MM.1S (cell line): ENCODE measurements around the gene ZNF451.

Experiments used
- DNase-seq: peaks from one replicate; pipeline ENCODE4 v3.0.0-alpha.2; 2015
- H2AFZ ChIP-seq: fragments of 300-600 bp; sonication (generic); 2 replicates; pipeline ENCODE4 v1.6.0; 2016; ENCODE audit warnings: antibody characterized with exemption, low read length
- H3F3A ChIP-seq: fragments of 300-600 bp; sonication (generic); 2 replicates; pipeline ENCODE4 v1.6.1; 2016; ENCODE audit warnings: mild to moderate bottlenecking, antibody characterized with exemption, low read length, moderate library complexity, mixed read lengths; ENCODE audit not compliant: insufficient read depth
- H3K27ac ChIP-seq: fragments of 300-600 bp; sonication (generic); 2 replicates; pipeline ENCODE4 v1.5.1; 2016; ENCODE audit warnings: mild to moderate bottlenecking, low read length
- H3K27me3 ChIP-seq: fragments of 300-600 bp; sonication (generic); replicated peaks from 2 replicates; pipeline ENCODE4 v1.6.0; 2016; ENCODE audit warnings: low read length; ENCODE audit not compliant: insufficient read depth
- H3K36me3 ChIP-seq: fragments of 300-600 bp; sonication (generic); replicated peaks from 2 replicates; pipeline ENCODE4 v1.6.1; 2016; ENCODE audit warnings: mild to moderate bottlenecking, low read length, mixed read lengths; ENCODE audit not compliant: insufficient read depth
- H3K4me1 ChIP-seq: fragments of 300-600 bp; sonication (generic); 2 replicates; pipeline ENCODE4 v1.6.1; 2016; ENCODE audit warnings: low read length, mixed read lengths
- H3K4me2 ChIP-seq: fragments of 300-600 bp; sonication (generic); 2 replicates; pipeline ENCODE4 v1.6.0; 2016; ENCODE audit warnings: low read depth, low read length
- H3K4me3 ChIP-seq: fragments of 300-600 bp; sonication (generic); 2 replicates; pipeline ENCODE4 v1.5.1; 2016; ENCODE audit warnings: low read length, mixed read lengths
- H3K79me2 ChIP-seq: fragments of 300-600 bp; sonication (generic); 2 replicates; pipeline ENCODE4 v1.6.1; 2016; ENCODE audit warnings: mixed run types, low read length, mixed read lengths
- H3K9ac ChIP-seq: fragments of 300-600 bp; sonication (generic); 2 replicates; pipeline ENCODE4 v1.6.1; 2016; ENCODE audit warnings: low read length, mixed read lengths
- H3K9me2 ChIP-seq: fragments of 300-600 bp; sonication (generic); replicated peaks from 2 replicates; pipeline ENCODE4 v1.6.1; 2016; ENCODE audit warnings: mild to moderate bottlenecking, low read length, mixed read lengths; ENCODE audit not compliant: insufficient read depth
- H3K9me3 ChIP-seq: fragments of 300-600 bp; sonication (generic); replicated peaks from 2 replicates; pipeline ENCODE4 v1.6.1; 2016; ENCODE audit warnings: mild to moderate bottlenecking, low read length, mixed read lengths; ENCODE audit not compliant: insufficient read depth
- H4K20me1 ChIP-seq: fragments of 300-600 bp; sonication (generic); 2 replicates; pipeline ENCODE4 v1.6.1; 2016; ENCODE audit warnings: mild to moderate bottlenecking, low read length, moderate library complexity, mixed read lengths; ENCODE audit not compliant: insufficient read depth
- CTCF ChIP-seq: fragments of 300-600 bp; sonication (generic); IDR thresholded peaks from 2 replicates; pipeline ENCODE4 v1.5.1; 2016; ENCODE audit warnings: antibody characterized with exemption, low read length, mixed read lengths
- EZH2 ChIP-seq: fragments of 300-600 bp; sonication (generic); optimal IDR thresholded peaks from 2 replicates; pipeline ENCODE3; 2017; ENCODE audit warnings: low read depth, mild to moderate bottlenecking, antibody characterized with exemption, low read length, mixed read lengths
- EZH2phosphoT487 ChIP-seq: fragments of 300-600 bp; sonication (generic); IDR thresholded peaks from 2 replicates; pipeline ENCODE4 v1.6.1; 2018; ENCODE audit warnings: antibody characterized with exemption, low read length

The ZNF451 gene

GRCh38 chr6:57048577-57048976 lies 41.4 kb upstream of the ZNF451 start:
- no peaks in the 10 kb centered on the region for H3K4me1 ChIP-seq
- H3K9ac ChIP-seq: no peak overlapping the region
- H3K27me3 ChIP-seq: no peaks in the 10 kb centered on the region
- no peaks in the 10 kb centered on the region for H3F3A ChIP-seq
- H3K9me3 ChIP-seq: no peaks in the 10 kb centered on the region
- no peak overlapping the region for H2AFZ ChIP-seq
- no peaks in the 10 kb centered on the region for H4K20me1 ChIP-seq
- H3K4me2 ChIP-seq: peak overlapping the region; percentile 1; the same call in 1 of the 2 replicates
- no peak for DNase-seq
- TF ChIP-seq CTCF (no peak), EZH2phosphoT487 (no peak), EZH2 (no peak)
- peaks cover 10% of the 10 kb centered on the region; the same call in 1 of the 2 replicates for H3K36me3 ChIP-seq
- H3K9me2 ChIP-seq: no peaks in the 10 kb centered on the region
- peaks cover 37% of the 10 kb centered on the region for H3K79me2 ChIP-seq
- H3K27ac ChIP-seq: no peak overlapping the region
- H3K4me3 ChIP-seq: no peak overlapping the region

DNA sequence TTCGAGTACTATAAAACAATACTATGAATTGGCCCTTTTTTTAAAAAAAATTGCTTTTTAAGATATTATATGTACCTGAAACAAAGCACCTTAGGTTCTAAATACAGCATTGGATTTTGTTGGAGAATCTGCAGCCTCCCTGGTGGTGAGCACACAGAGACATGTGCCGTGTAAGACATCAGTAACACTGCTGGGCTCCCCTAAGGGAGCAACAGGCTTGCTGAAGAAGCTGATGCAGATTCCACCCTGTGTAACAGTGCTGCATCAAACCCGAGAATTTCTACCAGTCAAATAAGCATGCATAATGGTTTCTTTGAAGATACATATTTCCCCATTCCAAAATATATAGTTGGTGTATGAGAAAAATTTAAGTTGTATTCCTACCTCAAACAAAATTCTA lies 26.1 kb upstream of the ZNF451 start:
- H3K9ac ChIP-seq: no peak overlapping the region
- no peak overlapping the region for H3K27ac ChIP-seq
- no peaks in the 10 kb centered on the region for H3F3A ChIP-seq
- no peak overlapping the region for H2AFZ ChIP-seq
- no peaks in the 10 kb centered on the region for H3K9me3 ChIP-seq
- H3K79me2 ChIP-seq: no peaks in the 10 kb centered on the region
- H3K4me2 ChIP-seq: no peak overlapping the region
- H3K9me2 ChIP-seq: no peaks in the 10 kb centered on the region
- H3K27me3 ChIP-seq: no peaks in the 10 kb centered on the region
- H3K4me1 ChIP-seq: no peaks in the 10 kb centered on the region
- H4K20me1 ChIP-seq: no peaks in the 10 kb centered on the region
- no peak for DNase-seq
- H3K4me3 ChIP-seq: no peak overlapping the region
- TF ChIP-seq EZH2phosphoT487 (no peak), EZH2 (no peak), CTCF (no peak)
- H3K36me3 ChIP-seq: no peaks in the 10 kb centered on the region; the same call in 1 of the 2 replicates

DNA sequence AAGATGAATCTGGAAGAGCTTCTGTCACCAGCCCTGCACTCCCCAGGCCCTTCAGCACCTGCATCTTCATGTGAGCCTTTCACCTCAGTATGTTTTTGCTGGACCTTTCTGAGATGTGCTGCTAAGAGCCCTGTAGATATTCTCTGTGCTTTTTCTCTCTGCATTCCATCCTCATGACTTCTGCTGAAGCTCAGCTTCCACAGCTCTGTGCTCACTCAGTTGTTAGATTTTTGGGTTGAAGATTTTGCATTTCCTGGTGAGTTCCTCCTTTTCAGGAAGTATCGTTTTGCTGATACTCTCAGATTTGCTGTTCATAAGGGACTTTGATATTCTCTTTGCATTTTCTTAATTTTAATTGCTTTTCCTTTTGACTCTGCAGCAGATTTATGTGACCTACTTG lies 25.2 kb upstream of the ZNF451 start:
- Histone ChIP-seq H4K20me1 (no peaks in the 10 kb centered on the region), H3K4me3 (no peak overlapping the region), H3K9ac (no peak overlapping the region), H3K4me1 (no peaks in the 10 kb centered on the region), H3K9me2 (no peaks in the 10 kb centered on the region), H3K27ac (no peak overlapping the region), H3F3A (no peaks in the 10 kb centered on the region), H3K9me3 (no peaks in the 10 kb centered on the region), H3K79me2 (no peaks in the 10 kb centered on the region), H3K4me2 (no peak overlapping the region), H2AFZ (no peak overlapping the region), H3K27me3 (no peaks in the 10 kb centered on the region), H3K36me3 (no peaks in the 10 kb centered on the region; the same call in 1 of the 2 replicates)
- no peak for DNase-seq
- TF ChIP-seq EZH2phosphoT487 (no peak), EZH2 (no peak)

DNA sequence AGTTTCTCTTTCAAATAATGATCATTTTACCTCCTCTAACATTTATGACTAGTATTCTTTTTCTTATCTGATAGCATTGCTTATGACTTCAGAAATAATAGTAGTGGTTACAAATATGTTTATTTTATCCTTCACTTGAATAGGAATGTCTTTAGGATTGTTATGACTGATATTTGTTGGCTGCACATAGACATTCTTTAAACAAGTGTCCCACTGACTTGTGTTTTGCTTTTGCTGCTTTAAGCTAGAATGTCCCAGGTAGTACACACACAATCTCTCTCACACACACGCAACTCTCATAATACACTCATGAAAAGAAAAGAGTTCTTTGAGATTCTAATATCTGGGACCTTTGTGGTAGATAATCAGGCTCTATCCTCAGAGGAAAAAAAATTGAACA lies 21.9 kb upstream of the ZNF451 start:
- DNase-seq: no peak
- Histone ChIP-seq H3K27ac (no peak overlapping the region), H3K4me3 (no peak overlapping the region), H3K27me3 (no peaks in the 10 kb centered on the region), H3K9ac (no peak overlapping the region), H3F3A (no peaks in the 10 kb centered on the region), H4K20me1 (no peaks in the 10 kb centered on the region), H3K4me1 (no peaks in the 10 kb centered on the region), H3K4me2 (no peak overlapping the region), H2AFZ (no peak overlapping the region), H3K9me2 (no peaks in the 10 kb centered on the region), H3K79me2 (no peaks in the 10 kb centered on the region), H3K9me3 (no peaks in the 10 kb centered on the region), H3K36me3 (no peaks in the 10 kb centered on the region)
- no peak for TF ChIP-seq EZH2phosphoT487
- no peak for TF ChIP-seq EZH2
- no peak for TF ChIP-seq CTCF
